HepG2 (cell line): ENCODE results near the gene CYBC1. TPM values are rescaled to one million over a fixed set of nuclear protein-coding genes. Genes with fewer than 3 reads are reported as not detected.

ENCODE experiments used
- ASH2L ChIP-seq: fragments of 300-600, 200-600 bp; sonication (generic); IDR thresholded peaks from 2 replicates; pipeline ENCODE4 v1.7.0; 2017; ENCODE audit warnings: low read depth, mild to moderate bottlenecking, moderate library complexity, mixed read lengths, low read length; ENCODE audit not compliant: insufficient read length
- FOXO4 ChIP-seq: sonication (generic); formaldehyde crosslinking; conservative IDR thresholded peaks from 2 replicates; pipeline ENCODE4 v1.8.1; 2023; ENCODE audit warnings: missing genetic modification reagents
- HNRNPUL1 ChIP-seq: fragments of 200-400 bp; formaldehyde crosslinking; IDR thresholded peaks from 2 replicates; pipeline ENCODE4 v1.6.1; 2017; ENCODE audit warnings: low read depth, mild to moderate bottlenecking, low read length, moderate library complexity
- NFE2 ChIP-seq: sonication (generic); formaldehyde crosslinking; IDR thresholded peaks from 2 replicates; pipeline ENCODE4 v1.4.0; 2020; ENCODE audit warnings: missing genetic modification reagents
- YEATS2 ChIP-seq: sonication (generic); formaldehyde crosslinking; IDR thresholded peaks from 2 replicates; pipeline ENCODE4 v1.4.0; 2020; ENCODE audit warnings: missing genetic modification reagents, borderline replicate concordance
- ZBTB40 ChIP-seq, 2 experiments: fragments of 450-650 bp in 1 of 2; sonication (generic) in 1 of 2; formaldehyde crosslinking in 1 of 2; IDR thresholded peaks; 2 replicates each; pipeline versions ENCODE4 v1.6.1 to v1.8.0; 2016 to 2022; ENCODE audit warnings: antibody characterized with exemption in 1 of 2, mild to moderate bottlenecking in 1 of 2, missing genetic modification reagents in 1 of 2
- ZIK1 ChIP-seq: sonication (generic); formaldehyde crosslinking; IDR thresholded peaks from 2 replicates; pipeline ENCODE4 v1.5.0; 2020; ENCODE audit warnings: mild to moderate bottlenecking, low read depth, missing genetic modification reagents, borderline replicate concordance
- ZNF282 ChIP-seq: fragments of 450-650 bp; IDR thresholded peaks from 2 replicates; pipeline ENCODE4 v1.6.1; 2018; ENCODE audit not compliant: partially characterized antibody
- ZNF530 ChIP-seq: sonication (generic); formaldehyde crosslinking; IDR thresholded peaks from 2 replicates; pipeline ENCODE4 v1.5.0; 2020; ENCODE audit warnings: low read depth, mild to moderate bottlenecking, missing genetic modification reagents
- ZNF75D ChIP-seq: sonication (generic); formaldehyde crosslinking; IDR thresholded peaks from 2 replicates; pipeline ENCODE4 v1.8.1; 2023; ENCODE audit warnings: missing genetic modification reagents, mild to moderate bottlenecking, borderline replicate concordance
- ZNF792 ChIP-seq: IDR thresholded peaks from 2 replicates; pipeline ENCODE4 v1.6.1; 2016
- ZSCAN20 ChIP-seq: sonication (generic); formaldehyde crosslinking; IDR thresholded peaks from 2 replicates; pipeline ENCODE4 v1.4.0; 2020; ENCODE audit warnings: missing genetic modification reagents, mild to moderate bottlenecking, borderline replicate concordance
- polyA plus RNA-seq, 8 experiments: library from polyadenylated mRNA; depleted of rRNA in 3 of 8; stranded (reverse) in 7 of 8; unstranded in 1 of 8; fragments of >200 nt; fragmentation: Illumina TruSeq in 4 of 8; extraction: Trizol in 4 of 8; gene quantifications; 2 replicates each; pipeline versions ENCODE4 v1.2.1 to v1.2.3, GENCODE V29; 2011 to 2016; ENCODE audit warnings: low read depth in 4 of 8, missing spikeins in 1 of 8, mixed read lengths in 1 of 8; ENCODE audit not compliant: insufficient read depth in 1 of 8
- total RNA-seq, 5 experiments: library from RNA; depleted of rRNA; stranded (reverse); fragments of >200 nt; fragmentation: Illumina TruSeq; extraction: Trizol; gene quantifications; 2 replicates each; pipeline ENCODE4 v1.2.3, GENCODE V29; 2016; ENCODE audit warnings: low read depth in 1 of 5

The CYBC1 gene
- total and polyA plus RNA-seq, 2 of the 13 experiments (the other 11 are each of a cell fraction or from before 2014, with no cell fraction given): 43.4 to 44.1 TPM

- TF ChIP-seq ZSCAN20: peak; percentile 65; the same call in 1 of the 2 replicates
- TF ChIP-seq YEATS2 (CRISPR knock-in tag): peak; percentile 43
- TF ChIP-seq HNRNPUL1: no peak
- peak; percentile 81; the same call in 1 of the 2 replicates for TF ChIP-seq ZNF75D (CRISPR knock-in tag)
- no peak for TF ChIP-seq ZNF530
- no peak for TF ChIP-seq ZNF282
- no peak for TF ChIP-seq NFE2 (CRISPR knock-in tag)
- TF ChIP-seq FOXO4 (CRISPR knock-in tag): peak; percentile 97; the same call in 1 of the 2 replicates
- no peak; the same call in 1 of the 2 replicates for TF ChIP-seq ZNF792 (CRISPR knock-in tag)
- peak; percentile 98 for TF ChIP-seq ASH2L
- no peak for TF ChIP-seq ZBTB40 (IDR thresholded peaks at IDR 0.05)
- TF ChIP-seq ZBTB40 (CRISPR knock-in tag; IDR thresholded peaks at IDR 0.05): no peak
- peak; percentile 90 for TF ChIP-seq ZIK1 (CRISPR knock-in tag)
These were observed 32.3 kb downstream of the CYBC1 start, which contains the start of the genes HEXD and OGFOD3 (continued) for GRCh38 chr17:82418001-82418986.
